IMR-90 (cell line): ENCODE data around the gene PIN4. TPM values are rescaled to one million over a fixed set of nuclear protein-coding genes. Genes with fewer than 3 reads are reported as not detected.

ENCODE experiments used
- ATAC-seq: fragments of 200-7000 bp; cut with Tn5 transposase; 2 replicates; pipeline ENCODE4 v1.9.1; 2020; ENCODE audit warnings: low read depth, mild to moderate bottlenecking, moderate library complexity
- BruUV-seq: library from RNA; stranded (reverse); fragments of 400-500 nt; replicated peaks from 2 replicates; lab custom pipeline; 2021; lab: Mats Ljungman, UMichigan
- CTCF ChIA-PET: fragments of 300-600 bp; formaldehyde crosslinking; extraction: SDS; loops from one replicate; lab custom pipeline; 2021; ENCODE audit warnings: antibody characterized with exemption; lab: Yijun Ruan, JAX
- POLR2A ChIA-PET: fragments of 300-600 bp; sonication (Branson Sonifier 250); formaldehyde crosslinking; loops from one replicate; lab custom pipeline; 2022; ENCODE audit warnings: antibody characterized with exemption; ENCODE audit not compliant: unreplicated experiment; lab: Charles Lee
- DNase-seq: peaks from one replicate; pipeline ENCODE4 v3.0.0; 2013
- H2AFZ ChIP-seq: replicated peaks from 2 replicates; pipeline ENCODE3; 2013; ENCODE audit warnings: low read length, mild to moderate bottlenecking; ENCODE audit not compliant: poor library complexity
- H2AK5ac ChIP-seq: 2 replicates; pipeline ENCODE4 v1.6.1; 2013; ENCODE audit warnings: low read depth, low read length, inconsistent platforms
- H2AK9ac ChIP-seq: replicated peaks from 2 replicates; pipeline ENCODE3; 2013; ENCODE audit warnings: mild to moderate bottlenecking, low read depth, low read length, moderate library complexity; ENCODE audit not compliant: poor library complexity
- H2BK120ac ChIP-seq: 2 replicates; pipeline ENCODE4 v1.6.1; 2013; ENCODE audit warnings: low read depth, low read length, inconsistent platforms
- H2BK15ac ChIP-seq: 3 replicates; pipeline ENCODE4 v1.6.1; 2013; ENCODE audit warnings: low read depth, low read length, inconsistent platforms
- H2BK20ac ChIP-seq: 2 replicates; pipeline ENCODE4 v1.6.1; 2013; ENCODE audit warnings: low read depth, mild to moderate bottlenecking, inconsistent platforms, low read length, moderate library complexity
- H2BK5ac ChIP-seq: 2 replicates; pipeline ENCODE4 v1.6.1; 2013; ENCODE audit warnings: mild to moderate bottlenecking, low read depth, low read length, inconsistent platforms; ENCODE audit not compliant: poor library complexity, severe bottlenecking
- H3K14ac ChIP-seq: replicated peaks from 2 replicates; pipeline ENCODE4 v1.6.1; 2013; ENCODE audit warnings: low read depth, low read length, inconsistent platforms
- H3K18ac ChIP-seq: 2 replicates; pipeline ENCODE4 v1.6.1; 2013; ENCODE audit warnings: low read depth, low read length, control low read depth
- H3K23ac ChIP-seq: 2 replicates; pipeline ENCODE4 v1.6.1; 2013; ENCODE audit warnings: low read depth, low read length, inconsistent platforms
- H3K27ac ChIP-seq: 2 replicates; pipeline ENCODE4 v1.5.1; 2013; ENCODE audit warnings: mild to moderate bottlenecking, control low read depth, low read length; ENCODE audit not compliant: insufficient read depth
- H3K27me3 ChIP-seq: 2 replicates; pipeline ENCODE4 v1.6.1; 2013; ENCODE audit warnings: low read length; ENCODE audit not compliant: control insufficient read depth, insufficient read depth
- H3K36me3 ChIP-seq: 2 replicates; pipeline ENCODE4 v1.6.1; 2013; ENCODE audit warnings: low read length, mixed read lengths; ENCODE audit not compliant: control insufficient read depth, insufficient read depth
- H3K4ac ChIP-seq: 2 replicates; pipeline ENCODE4 v1.6.1; 2013; ENCODE audit warnings: low read depth, low read length, inconsistent platforms
- H3K4me1 ChIP-seq: 2 replicates; pipeline ENCODE4 v1.6.1; 2013; ENCODE audit warnings: low read length, mixed read lengths; ENCODE audit not compliant: control insufficient read depth, insufficient read depth
- H3K4me2 ChIP-seq: 2 replicates; pipeline ENCODE4 v1.6.1; 2013; ENCODE audit warnings: low read depth, mild to moderate bottlenecking, control low read depth, low read length, moderate library complexity
- H3K4me3 ChIP-seq: 2 replicates; pipeline ENCODE4 v1.5.1; 2013; ENCODE audit warnings: low read depth, mild to moderate bottlenecking, control low read depth, low read length, moderate library complexity; ENCODE audit not compliant: insufficient read depth
- H3K56ac ChIP-seq: 2 replicates; pipeline ENCODE4 v1.6.1; 2013; ENCODE audit warnings: low read length, inconsistent platforms; ENCODE audit not compliant: insufficient read depth; ENCODE audit errors: extremely low read depth
- H3K79me1 ChIP-seq, 2 experiments: 2 replicates each; pipeline ENCODE4 v1.6.1; 2013; ENCODE audit warnings: low read length in 2 of 2, inconsistent platforms in 1 of 2, low read depth in 1 of 2
- H3K9ac ChIP-seq: 2 replicates; pipeline ENCODE4 v1.6.1; 2013; ENCODE audit warnings: low read depth, low read length, control low read depth
- H3K9me1 ChIP-seq: 2 replicates; pipeline ENCODE4 v1.6.1; 2013; ENCODE audit warnings: low read length, inconsistent platforms; ENCODE audit not compliant: insufficient read depth
- H3K9me3 ChIP-seq: 2 replicates; pipeline ENCODE4 v1.6.1; 2013; ENCODE audit warnings: low read length; ENCODE audit not compliant: control insufficient read depth, insufficient read depth
- H4K20me1 ChIP-seq: 2 replicates; pipeline ENCODE4 v1.6.1; 2013; ENCODE audit warnings: low read length, inconsistent platforms; ENCODE audit not compliant: insufficient read depth
- H4K5ac ChIP-seq: 2 replicates; pipeline ENCODE4 v1.6.1; 2013; ENCODE audit warnings: mild to moderate bottlenecking, low read depth, low read length, control low read depth
- H4K8ac ChIP-seq, 2 experiments: 2 replicates each; pipeline ENCODE4 v1.6.1; 2013; ENCODE audit warnings: low read depth in 2 of 2, low read length in 2 of 2, control low read depth in 1 of 2, inconsistent platforms in 1 of 2
- H4K91ac ChIP-seq: 2 replicates; pipeline ENCODE4 v1.6.1; 2013; ENCODE audit warnings: low read depth, low read length, inconsistent platforms; ENCODE audit not compliant: insufficient read depth
- CEBPB ChIP-seq: IDR thresholded peaks from 2 replicates; pipeline ENCODE4 v1.6.1; 2012; ENCODE audit warnings: low read depth, low read length, improper control_type of control experiment
- MAFK ChIP-seq: IDR thresholded peaks from 2 replicates; pipeline ENCODE4 v1.6.1; 2012; ENCODE audit warnings: low read depth, low read length, improper control_type of control experiment
- WGBS, 2 experiments: methylation state at CpG; one replicate each; pipeline versions ENCODE4 v1.1.5 to v1.1.7; 2013; ENCODE audit warnings: missing lambda C conversion rate in 2 of 2; ENCODE audit not compliant: insufficient read length in 1 of 2; ENCODE audit errors: extremely low coverage in 2 of 2; 5-methylcytosine and 5-hydroxymethylcytosine counted together
- dilution Hi-C: fragments of 300-500 bp; cut with HindIII; formaldehyde crosslinking; loops from one replicate; pipeline ENCODE4 v1.14.3; 2018; ENCODE audit warnings: low sequenced_read_pairs; ENCODE audit not compliant: unreplicated experiment
- in situ Hi-C: fragments of 300-500 bp; cut with MboI; formaldehyde crosslinking; loops from 3 replicates; pipeline ENCODE4 v1.14.3; 2019; ENCODE audit warnings: low sequenced_read_pairs, inconsistent platforms, mixed read lengths
- intact Hi-C: fragments of 100-400 bp; cut with micrococcal nuclease; formaldehyde crosslinking; loops from 2 replicates; pipeline ENCODE4 v1.10.0; 2022
- polyA plus RNA-seq, 3 experiments: library from polyadenylated mRNA; depleted of rRNA; stranded (reverse); fragments of >200 nt; gene quantifications; 2 replicates each; pipeline ENCODE4 v1.2.3, GENCODE V29; 2012; ENCODE audit warnings: low replicate concordance in 1 of 3
- total RNA-seq: library from RNA; depleted of rRNA; stranded (reverse); fragments of >200 nt; gene quantifications from 2 replicates; pipeline ENCODE4 v1.2.3, GENCODE V29; 2012

PIN4 gene
- total and polyA plus RNA-seq, 2 of the 4 experiments (the other 2 are of a cell fraction): 2.2 to 18.2 TPM

DNA sequence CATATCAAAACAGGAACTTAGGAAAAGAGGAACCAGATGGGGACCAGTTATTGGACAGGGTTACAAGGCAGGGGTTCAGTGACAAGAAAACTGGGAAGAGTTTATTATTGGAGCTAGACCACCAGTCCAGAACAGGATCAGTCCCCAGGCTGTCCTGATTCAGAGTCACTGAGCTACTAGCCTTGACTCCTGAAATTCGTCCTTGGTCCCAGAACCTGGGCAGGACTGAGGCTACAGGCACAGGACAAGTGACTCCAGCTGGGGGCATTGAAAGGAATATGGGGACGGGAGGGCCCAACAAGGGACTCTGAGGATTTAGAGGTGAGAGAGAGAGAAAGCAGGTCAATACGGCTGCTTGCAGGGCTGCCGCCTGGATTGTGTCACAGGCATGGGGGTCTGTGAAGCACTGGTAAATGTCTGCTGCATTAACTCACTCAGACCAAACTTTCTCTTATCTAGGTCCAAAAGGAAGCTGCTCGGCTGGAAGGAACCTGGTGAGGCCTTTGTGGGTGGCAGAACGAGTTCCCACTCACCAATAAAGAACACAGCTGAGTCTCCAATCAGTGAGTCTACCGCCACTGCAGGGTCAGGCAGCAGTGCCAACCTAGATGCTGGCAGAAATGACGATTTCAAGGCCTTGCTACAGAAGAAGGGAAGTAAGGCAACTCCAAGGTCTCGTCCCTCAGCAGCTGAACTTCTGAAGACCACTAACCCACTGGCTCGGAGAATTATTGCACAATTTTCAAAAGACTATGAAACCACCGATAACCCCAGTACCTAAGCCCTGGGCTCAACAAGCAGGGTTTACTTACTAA lies 38.6 kb upstream of the PIN4 start:
- ATAC-seq (no peak), DNase-seq (no peak)
- no TSS peak for BruUV-seq
- Histone ChIP-seq H2AK9ac (no peak overlapping the region), H3K27ac (no peak overlapping the region), H2AK5ac (no peak overlapping the region), H3K4me3 (no peak overlapping the region), H3K56ac (no peak overlapping the region), H2AFZ (no peak overlapping the region), H3K9ac (no peak overlapping the region), H4K91ac (no peak overlapping the region), H3K79me1 (no peaks in the 10 kb centered on the region), H3K9me3 (peaks cover 3% of the 10 kb centered on the region; the same call in 1 of the 2 replicates), H2BK15ac (no peak overlapping the region), H3K4ac (no peak overlapping the region), H3K4me2 (no peak overlapping the region), H3K23ac (no peak overlapping the region), H3K4me1 (no peaks in the 10 kb centered on the region), H4K8ac (no peak overlapping the region), H4K20me1 (no peaks in the 10 kb centered on the region; the same call in 1 of the 2 replicates), H3K18ac (no peak overlapping the region), H3K14ac (no peak overlapping the region), H3K9me1 (no peaks in the 10 kb centered on the region), H2BK5ac (no peak overlapping the region), H3K36me3 (no peaks in the 10 kb centered on the region), H3K27me3 (peaks cover 61% of the 10 kb centered on the region), H2BK120ac (no peak overlapping the region), H4K5ac (no peak overlapping the region), H2BK20ac (no peak overlapping the region)
- TF ChIP-seq CEBPB: peak; percentile 56
- no peak for TF ChIP-seq MAFK
- CTCF ChIA-PET: no interaction called here
- POLR2A ChIA-PET: no interaction called here
- WGBS, 2 experiments: 77% methylated on average over 2 of the region's 11 CpGs; no CpG with 5 or more reads in 1 of the 2 experiments
- dilution Hi-C loops (no loop called here), in situ Hi-C loops (no loop called here), intact Hi-C loops (no loop called here)
